OCI-LY7 (cell line): Measurements from ENCODE around the gene NTHL1.

ENCODE experiments used
- CTCF ChIP-seq: fragments of 200-600 bp; sonication (generic); conservative IDR thresholded peaks from 2 replicates; pipeline ENCODE4 v1.5.1; 2014; ENCODE audit warnings: mild to moderate bottlenecking, antibody characterized with exemption, low read length, moderate library complexity, mixed read lengths
- EZH2phosphoT487 ChIP-seq: fragments of 200-600 bp; sonication (generic); IDR thresholded peaks from 2 replicates; pipeline ENCODE4 v1.6.1; 2018; ENCODE audit warnings: low read depth, borderline replicate concordance, mild to moderate bottlenecking, mixed run types, antibody characterized with exemption, low read length, moderate library complexity, mixed read lengths

GRCh38 chr16:2019921-2020831 lies 27.5 kb downstream of the NTHL1 start:
- TF ChIP-seq CTCF (no peak), EZH2phosphoT487 (no peak)
